ENCODE measurements around the gene WNT3A.

Gene WNT3A

DNA sequence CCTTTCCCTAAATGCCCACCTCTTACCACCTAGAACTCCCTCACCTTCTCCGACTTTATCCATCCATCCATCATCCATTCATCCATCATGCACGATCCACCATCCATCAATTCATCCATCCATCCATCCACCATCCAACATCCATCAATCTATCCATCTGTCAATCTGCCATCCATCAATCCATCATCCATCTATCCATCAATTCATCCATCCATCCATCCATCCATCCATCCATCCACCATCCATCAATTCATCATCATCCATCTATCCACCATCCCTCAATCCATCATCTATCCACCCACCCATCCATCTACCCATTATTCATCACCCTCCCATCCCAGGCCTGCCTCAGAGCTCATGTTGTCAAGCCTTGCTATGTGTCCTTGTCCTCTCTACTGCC, 34.5 kb downstream of the WNT3A start:
- Mint-ChIP-seq H3K4me1 (no peaks in the 10 kb centered on the region), H3K27ac (no peak overlapping the region), H3K9me3 (peaks cover 3% of the 10 kb centered on the region), H3K4me3 (no peak overlapping the region), H3K36me3 (no peaks in the 10 kb centered on the region), H3K27me3 (peaks cover 41% of the 10 kb centered on the region)
- DNase-seq = no peak
- CTCF ChIA-PET = no interaction called here

DNA sequence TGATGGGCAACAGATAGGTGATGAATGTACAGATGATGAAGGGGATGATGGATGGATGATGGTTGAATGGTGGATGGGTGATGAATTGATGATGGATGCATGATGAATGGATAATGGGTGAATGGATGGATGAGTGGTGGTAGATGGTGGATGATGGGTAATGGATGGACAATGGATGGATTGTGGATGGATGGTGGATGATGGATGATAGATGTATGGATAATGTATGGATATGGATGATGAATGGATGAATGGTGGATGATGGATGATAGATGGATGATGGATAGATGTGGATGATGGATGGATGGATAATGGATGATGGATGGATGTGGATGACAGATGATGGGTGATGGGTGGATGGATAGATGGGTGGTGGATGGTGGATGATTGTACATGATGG, 35.7 kb downstream of the WNT3A start:
- peaks cover 8% of the 10 kb centered on the region for H3K9me3 Mint-ChIP-seq
- no peak for DNase-seq
- H3K27me3 Mint-ChIP-seq = peaks cover 29% of the 10 kb centered on the region
- H3K36me3 Mint-ChIP-seq = no peaks in the 10 kb centered on the region
- H3K4me1 Mint-ChIP-seq = no peaks in the 10 kb centered on the region
- H3K4me3 Mint-ChIP-seq = no peak overlapping the region
- H3K27ac Mint-ChIP-seq = no peak overlapping the region
- CTCF ChIA-PET = no interaction called here

DNA sequence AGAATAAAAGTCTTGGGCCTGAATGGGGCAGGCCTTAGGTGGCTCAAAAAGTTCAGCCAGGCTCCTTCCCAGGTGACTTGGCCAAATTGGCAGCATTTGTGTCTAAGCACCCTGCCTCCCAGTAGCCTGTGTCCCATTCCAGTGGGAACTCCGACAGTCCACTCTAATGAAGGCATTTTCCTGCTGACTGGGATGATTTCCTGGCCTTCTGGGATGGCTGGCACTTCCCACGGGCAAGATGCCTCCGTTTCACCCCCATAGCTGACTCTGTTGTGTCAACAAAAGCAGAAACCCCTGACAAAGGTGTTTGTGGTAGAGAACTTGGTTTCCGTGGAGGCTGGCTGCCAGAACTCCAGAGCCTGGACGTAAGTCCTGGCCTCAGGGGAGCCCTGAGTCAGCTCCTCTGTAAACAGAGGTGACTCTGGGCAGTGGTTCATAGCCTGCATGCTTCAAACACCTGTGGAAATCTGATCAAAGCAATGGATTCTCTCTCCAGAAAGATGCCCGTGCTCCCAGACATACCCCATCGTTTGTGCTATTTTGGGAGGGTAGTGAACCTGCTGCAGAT, 36.6 kb downstream of the WNT3A start:
- no peak overlapping the region for H3K27ac Mint-ChIP-seq
- H3K4me1 Mint-ChIP-seq = no peaks in the 10 kb centered on the region
- H3K9me3 Mint-ChIP-seq = peaks cover 8% of the 10 kb centered on the region
- CTCF ChIA-PET = no interaction called here
- no peaks in the 10 kb centered on the region for H3K36me3 Mint-ChIP-seq
- H3K4me3 Mint-ChIP-seq = no peak overlapping the region
- peaks cover 23% of the 10 kb centered on the region for H3K27me3 Mint-ChIP-seq
- no peak for DNase-seq

DNA sequence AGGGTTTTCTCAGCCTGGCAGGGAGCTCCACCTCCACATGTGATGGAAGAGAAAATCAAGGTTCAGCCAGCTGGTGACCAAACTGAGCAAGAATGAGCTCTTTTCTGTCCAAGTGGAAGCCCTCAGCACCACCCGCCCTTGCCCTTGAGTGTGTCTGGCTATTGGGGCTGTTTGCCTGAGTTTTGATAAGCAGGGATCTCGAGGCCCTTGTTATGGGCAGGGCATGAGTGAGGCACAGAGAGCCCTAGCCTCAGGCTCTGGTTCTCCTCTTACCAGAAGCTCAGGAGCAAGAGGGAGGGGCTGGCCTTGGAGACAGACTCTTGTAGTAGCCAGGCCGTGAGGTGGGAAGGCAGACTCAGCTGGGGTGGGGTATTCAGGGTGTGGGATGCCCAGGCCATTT, 38.2 kb downstream of the WNT3A start:
- Mint-ChIP-seq H3K9me3 (peaks cover 8% of the 10 kb centered on the region), H3K27me3 (peaks cover 15% of the 10 kb centered on the region), H3K4me3 (no peak overlapping the region), H3K4me1 (no peaks in the 10 kb centered on the region), H3K36me3 (no peaks in the 10 kb centered on the region), H3K27ac (no peak overlapping the region)
- CTCF ChIA-PET = interaction anchor here (0.6 kb wide), 1 partner anchor 98 kb away, joined by 3 read pairs; no protein-coding TSS in a partner anchor
- no peak for DNase-seq

DNA sequence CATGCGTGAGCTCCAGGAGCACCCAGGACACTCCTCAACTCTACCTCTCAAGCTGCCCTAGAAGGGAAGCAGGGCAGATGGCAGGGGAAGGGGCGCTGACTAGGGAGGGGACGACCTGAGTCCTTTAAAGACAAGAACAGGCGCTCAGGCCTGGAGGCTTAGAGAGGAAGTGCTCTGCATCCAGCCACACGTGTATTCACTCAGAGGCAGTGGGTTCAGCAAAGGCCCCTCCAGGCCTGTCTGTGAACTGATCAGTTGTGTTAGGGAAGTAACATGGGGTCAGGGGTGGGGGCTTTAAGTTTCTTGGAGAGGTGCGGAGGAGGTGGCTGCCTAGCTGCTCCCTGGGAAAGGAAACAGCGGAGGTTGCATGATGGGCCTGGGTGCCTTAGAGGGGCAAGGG, 38.6 kb downstream of the WNT3A start:
- CTCF ChIA-PET = no interaction called here
- no peaks in the 10 kb centered on the region for H3K4me1 Mint-ChIP-seq
- H3K27me3 Mint-ChIP-seq = peaks cover 14% of the 10 kb centered on the region
- no peaks in the 10 kb centered on the region for H3K36me3 Mint-ChIP-seq
- H3K4me3 Mint-ChIP-seq = no peak overlapping the region
- H3K9me3 Mint-ChIP-seq = peaks cover 8% of the 10 kb centered on the region
- no peak overlapping the region for H3K27ac Mint-ChIP-seq
- no peak for DNase-seq

DNA sequence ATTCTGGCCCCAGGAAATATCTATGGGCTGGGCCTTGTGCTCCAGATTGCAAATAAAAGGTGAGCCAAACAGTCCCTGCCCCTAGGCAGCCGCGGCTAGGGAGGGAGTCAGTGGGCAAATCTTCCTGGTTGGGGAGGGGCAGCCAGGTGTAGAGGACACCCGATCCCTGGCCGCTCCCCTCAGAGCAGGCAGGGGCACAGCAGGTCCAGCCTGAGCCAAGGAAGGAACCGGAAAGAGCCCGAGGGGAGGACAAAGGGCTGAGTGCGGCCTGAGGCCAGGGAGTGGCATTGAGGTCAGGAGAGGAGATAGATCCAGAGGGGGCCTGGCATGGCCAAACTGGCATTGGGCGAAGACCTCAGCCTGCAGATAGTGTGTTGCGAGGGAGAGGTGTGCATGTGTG, 39.1 kb downstream of the WNT3A start:
- Mint-ChIP-seq H3K27ac (no peak overlapping the region), H3K27me3 (peaks cover 13% of the 10 kb centered on the region), H3K9me3 (peaks cover 8% of the 10 kb centered on the region), H3K4me3 (no peak overlapping the region), H3K4me1 (no peaks in the 10 kb centered on the region), H3K36me3 (no peaks in the 10 kb centered on the region)
- DNase-seq = no peak
- CTCF ChIA-PET = no interaction called here

DNA sequence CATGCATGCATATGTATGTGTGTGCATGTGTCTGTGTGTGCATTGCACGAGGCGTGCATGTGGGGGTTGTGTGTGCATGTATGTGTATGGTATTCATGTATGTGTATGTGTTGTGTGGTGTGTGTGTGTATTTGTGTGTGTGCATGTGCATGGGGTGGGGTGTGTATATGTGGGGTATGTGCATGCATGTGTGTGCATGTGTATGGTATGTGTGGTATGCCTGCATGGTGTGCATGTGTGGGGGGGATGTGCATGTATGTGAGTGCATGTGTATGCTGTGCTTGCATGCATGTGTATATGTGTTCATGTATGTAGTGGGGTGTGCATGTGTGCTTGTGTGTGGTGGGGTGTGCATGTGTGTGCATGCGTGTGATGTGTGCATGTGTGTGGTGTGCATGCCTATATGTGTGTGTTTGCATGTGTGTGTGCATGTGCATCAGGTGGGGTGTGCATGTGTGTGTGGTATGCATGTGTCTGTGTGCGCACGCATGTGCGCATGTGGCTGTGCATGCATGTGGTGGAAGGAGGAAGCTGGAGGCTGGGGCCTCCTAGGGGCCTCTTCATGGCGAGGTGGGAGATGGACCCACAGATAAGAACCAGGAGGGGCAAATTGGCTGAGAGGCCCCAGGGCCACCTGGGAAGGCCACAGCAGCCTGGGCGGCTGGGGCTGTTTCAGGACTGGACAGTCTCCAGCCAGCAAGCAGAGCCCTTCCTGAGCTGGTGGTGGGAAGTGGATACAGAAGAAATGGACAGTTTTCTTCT, 39.8 kb downstream of the WNT3A start:
- Mint-ChIP-seq H3K36me3 (no peaks in the 10 kb centered on the region), H3K27ac (no peak overlapping the region), H3K4me1 (no peaks in the 10 kb centered on the region), H3K4me3 (no peak overlapping the region), H3K9me3 (peaks cover 8% of the 10 kb centered on the region), H3K27me3 (peaks cover 19% of the 10 kb centered on the region)
- DNase-seq = no peak
- CTCF ChIA-PET = no interaction called here

DNA sequence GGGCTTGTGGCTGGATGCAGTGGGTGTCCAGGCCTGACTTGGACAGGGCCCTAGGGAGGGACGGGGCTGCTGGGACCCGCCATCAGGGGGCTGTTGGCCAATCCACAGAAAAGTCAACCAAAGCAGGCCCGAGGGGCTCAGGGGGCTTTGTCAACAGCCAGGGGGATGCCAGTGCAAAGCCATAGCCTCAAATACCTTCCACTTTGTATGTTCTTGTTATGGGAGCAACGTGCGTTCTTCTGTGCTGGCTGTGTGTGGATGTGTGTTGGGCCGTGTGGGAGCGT, 40.3 kb downstream of the WNT3A start:
- CTCF ChIA-PET = no interaction called here
- no peak overlapping the region for H3K27ac Mint-ChIP-seq
- H3K9me3 Mint-ChIP-seq = peaks cover 8% of the 10 kb centered on the region
- no peak for DNase-seq
- H3K4me1 Mint-ChIP-seq = no peaks in the 10 kb centered on the region
- H3K27me3 Mint-ChIP-seq = peaks cover 24% of the 10 kb centered on the region
- no peaks in the 10 kb centered on the region for H3K36me3 Mint-ChIP-seq
- H3K4me3 Mint-ChIP-seq = no peak overlapping the region

DNA sequence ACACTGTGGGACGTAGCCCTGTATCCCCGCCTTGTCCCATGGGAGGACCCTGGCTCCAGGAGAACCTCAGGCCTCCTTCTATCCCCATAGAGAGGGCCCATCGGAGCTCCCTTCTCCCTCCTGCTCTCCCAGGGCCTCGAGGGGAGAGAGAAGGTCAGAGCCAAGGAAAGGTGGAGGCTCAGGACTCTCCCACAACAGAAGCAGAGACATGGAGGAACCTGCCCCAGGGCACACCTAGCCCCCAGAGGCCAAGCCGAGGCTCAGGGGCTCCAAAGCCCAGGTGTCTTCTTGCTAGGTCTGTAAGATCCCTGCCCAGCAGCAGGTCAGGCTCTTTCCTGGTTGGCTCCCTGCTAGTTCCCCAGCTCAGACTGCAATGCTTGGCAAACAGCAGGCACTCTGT, 41.3 kb downstream of the WNT3A start:
- peaks cover 28% of the 10 kb centered on the region for H3K27me3 Mint-ChIP-seq
- peaks cover 8% of the 10 kb centered on the region for H3K9me3 Mint-ChIP-seq
- no peaks in the 10 kb centered on the region for H3K36me3 Mint-ChIP-seq
- CTCF ChIA-PET = no interaction called here
- no peaks in the 10 kb centered on the region for H3K4me1 Mint-ChIP-seq
- DNase-seq = no peak
- no peak overlapping the region for H3K4me3 Mint-ChIP-seq
- H3K27ac Mint-ChIP-seq = no peak overlapping the region

DNA sequence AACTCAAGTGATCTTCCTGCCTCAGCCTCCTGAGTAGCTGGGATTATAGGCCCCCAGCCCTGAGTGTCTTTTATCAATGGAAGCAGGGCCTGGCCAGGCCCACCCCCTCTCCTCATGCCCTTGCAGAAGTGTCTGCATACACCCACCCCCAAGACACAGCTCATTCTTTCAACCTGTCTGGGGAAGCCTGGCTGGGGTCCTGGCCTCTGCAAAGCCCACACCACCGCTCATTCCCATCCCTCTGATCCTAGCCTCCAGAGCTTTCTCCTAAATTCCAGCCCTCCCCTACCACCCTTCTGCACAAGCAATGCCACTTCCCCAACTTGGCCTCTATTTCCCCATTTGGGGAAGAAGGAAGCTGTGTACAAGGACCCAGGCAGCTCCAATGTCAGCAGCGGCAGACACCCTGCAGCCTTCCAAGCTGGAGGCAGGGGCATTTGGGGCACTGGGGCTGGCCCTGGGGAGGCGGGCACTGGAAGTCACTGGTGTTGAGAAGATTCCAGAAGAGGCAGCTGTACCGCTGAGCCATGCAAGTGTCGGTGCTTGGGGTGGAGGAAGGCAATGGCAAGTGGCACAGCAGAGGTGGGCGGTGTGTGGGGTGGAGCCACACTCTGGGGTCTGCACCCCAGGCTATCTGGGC, 42.0 kb downstream of the WNT3A start:
- CTCF ChIA-PET = no interaction called here
- no peak for DNase-seq
- Mint-ChIP-seq H3K27ac (no peak overlapping the region), H3K4me3 (no peak overlapping the region), H3K27me3 (peaks cover 33% of the 10 kb centered on the region), H3K9me3 (peaks cover 8% of the 10 kb centered on the region), H3K36me3 (no peaks in the 10 kb centered on the region), H3K4me1 (no peaks in the 10 kb centered on the region)

DNA sequence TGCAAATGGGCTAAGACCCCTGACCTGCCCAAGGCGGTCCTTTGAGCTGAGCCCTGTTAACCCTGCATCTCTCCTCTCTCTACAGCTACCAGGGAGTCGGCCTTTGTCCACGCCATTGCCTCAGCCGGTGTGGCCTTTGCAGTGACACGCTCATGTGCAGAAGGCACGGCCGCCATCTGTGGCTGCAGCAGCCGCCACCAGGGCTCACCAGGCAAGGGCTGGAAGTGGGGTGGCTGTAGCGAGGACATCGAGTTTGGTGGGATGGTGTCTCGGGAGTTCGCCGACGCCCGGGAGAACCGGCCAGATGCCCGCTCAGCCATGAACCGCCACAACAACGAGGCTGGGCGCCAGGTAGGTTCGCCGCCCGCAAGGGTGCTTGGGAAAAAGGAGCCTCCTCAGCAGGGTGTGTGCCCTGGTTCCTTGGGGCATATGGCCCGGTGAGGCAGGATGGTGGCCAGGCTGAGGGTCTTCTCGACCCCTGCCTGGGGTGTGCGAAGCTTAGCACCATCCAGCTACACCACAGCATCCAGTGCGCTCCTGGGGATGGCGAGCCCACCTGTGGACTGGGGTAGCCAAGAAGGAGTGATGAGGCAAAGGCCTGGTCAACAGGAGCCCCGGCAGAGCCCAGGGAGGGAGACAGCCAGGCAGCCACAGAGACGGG, 43.9 kb downstream of the WNT3A start:
- H3K9me3 Mint-ChIP-seq = peaks cover 8% of the 10 kb centered on the region
- DNase-seq = no peak
- CTCF ChIA-PET = no interaction called here
- no peaks in the 10 kb centered on the region for H3K4me1 Mint-ChIP-seq
- H3K27me3 Mint-ChIP-seq = peaks cover 43% of the 10 kb centered on the region
- H3K36me3 Mint-ChIP-seq = no peaks in the 10 kb centered on the region
- H3K27ac Mint-ChIP-seq = no peak overlapping the region
- H3K4me3 Mint-ChIP-seq = no peak overlapping the region

DNA sequence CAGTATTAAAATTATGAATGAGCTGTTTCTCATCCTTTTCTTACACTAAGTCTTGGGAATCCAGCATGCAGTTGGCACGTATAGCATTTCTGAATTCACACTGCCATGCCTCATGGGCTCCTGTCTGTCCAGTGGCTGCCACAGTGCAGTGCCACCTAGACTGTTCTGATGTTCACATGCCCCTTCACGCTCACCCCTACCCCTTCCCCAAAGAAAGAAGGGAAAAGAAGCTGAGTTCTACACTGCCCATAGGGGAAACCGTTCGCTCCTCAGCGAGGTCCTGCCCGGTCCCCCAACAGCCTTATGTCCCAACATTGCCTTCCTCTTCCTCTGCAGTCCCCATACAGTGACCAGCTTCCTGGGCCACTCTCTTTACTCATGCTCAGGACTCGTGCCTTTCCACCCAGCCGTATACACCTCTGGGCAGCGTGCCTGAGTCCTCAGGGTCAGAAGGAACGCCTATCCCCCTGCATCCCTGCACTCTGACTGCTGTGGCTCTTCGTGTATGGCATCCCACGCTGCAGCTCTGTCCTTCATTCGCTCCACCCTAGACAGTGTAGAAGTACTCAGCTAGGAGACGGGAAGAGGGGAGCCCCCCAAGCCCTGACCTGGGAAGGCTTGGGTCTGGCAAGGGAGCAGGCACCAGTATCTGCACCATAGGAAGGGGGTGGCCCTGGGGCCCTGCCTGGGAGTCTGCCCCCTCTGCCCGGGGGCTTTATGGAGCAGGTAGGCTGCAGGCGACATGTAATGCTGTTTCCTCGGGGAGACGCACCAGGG, 51.6 kb downstream of the WNT3A start:
- CTCF ChIA-PET = no interaction called here
- Mint-ChIP-seq H3K4me3 (no peak overlapping the region), H3K36me3 (no peaks in the 10 kb centered on the region), H3K4me1 (peaks cover 4% of the 10 kb centered on the region), H3K27me3 (peaks cover 90% of the 10 kb centered on the region), H3K9me3 (no peaks in the 10 kb centered on the region), H3K27ac (no peak overlapping the region)
- peak; percentile 14 for DNase-seq

DNA sequence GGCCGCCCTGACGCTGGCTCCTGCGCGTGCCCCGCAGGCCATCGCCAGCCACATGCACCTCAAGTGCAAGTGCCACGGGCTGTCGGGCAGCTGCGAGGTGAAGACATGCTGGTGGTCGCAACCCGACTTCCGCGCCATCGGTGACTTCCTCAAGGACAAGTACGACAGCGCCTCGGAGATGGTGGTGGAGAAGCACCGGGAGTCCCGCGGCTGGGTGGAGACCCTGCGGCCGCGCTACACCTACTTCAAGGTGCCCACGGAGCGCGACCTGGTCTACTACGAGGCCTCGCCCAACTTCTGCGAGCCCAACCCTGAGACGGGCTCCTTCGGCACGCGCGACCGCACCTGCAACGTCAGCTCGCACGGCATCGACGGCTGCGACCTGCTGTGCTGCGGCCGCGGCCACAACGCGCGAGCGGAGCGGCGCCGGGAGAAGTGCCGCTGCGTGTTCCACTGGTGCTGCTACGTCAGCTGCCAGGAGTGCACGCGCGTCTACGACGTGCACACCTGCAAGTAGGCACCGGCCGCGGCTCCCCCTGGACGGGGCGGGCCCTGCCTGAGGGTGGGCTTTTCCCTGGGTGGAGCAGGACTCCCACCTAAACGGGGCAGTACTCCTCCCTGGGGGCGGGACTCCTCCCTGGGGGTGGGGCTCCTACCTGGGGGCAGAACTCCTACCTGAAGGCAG, 52.3 kb downstream of the WNT3A start:
- Mint-ChIP-seq H3K4me3 (peak overlapping the region; percentile 66), H3K27ac (no peak overlapping the region), H3K36me3 (no peaks in the 10 kb centered on the region), H3K4me1 (peaks cover 4% of the 10 kb centered on the region), H3K9me3 (no peaks in the 10 kb centered on the region), H3K27me3 (peaks cover 89% of the 10 kb centered on the region)
- peak; percentile 68 for DNase-seq
- CTCF ChIA-PET = no interaction called here

All from activated naive CD4-positive, alpha-beta T cell treated with anti-CD3 and anti-CD28 coated beads, Interleukin-2, amount 10 ng/mL, durations not matched to agents 7 days and 5 days (primary cell).